Calu3 (cell line): ENCODE measurements around the gene TMX3. TPM values are rescaled to one million over a fixed set of nuclear protein-coding genes. Genes with fewer than 3 reads are reported as not detected.

ENCODE experiments used
- BruUV-seq: library from RNA; stranded (reverse); fragments of 400-500 nt; replicated peaks from 2 replicates; lab custom pipeline; 2021; lab: Mats Ljungman, UMichigan
- CTCF ChIA-PET: fragments of 300-600 bp; sonication (Branson Sonifier 250); formaldehyde crosslinking; loops from one replicate; lab custom pipeline; 2022; ENCODE audit warnings: antibody characterized with exemption; lab: Charles Lee
- DNase-seq: peaks from one replicate; pipeline ENCODE4 v3.0.0; 2022
- H3K27ac Mint-ChIP-seq: one replicate; pipeline ENCODE4 v1.8.0; 2022; ENCODE audit warnings: mixed read lengths; ENCODE audit not compliant: unreplicated experiment
- H3K27me3 Mint-ChIP-seq: one replicate; pipeline ENCODE4 v1.8.0; 2022; ENCODE audit warnings: mixed read lengths; ENCODE audit not compliant: unreplicated experiment
- H3K36me3 Mint-ChIP-seq: one replicate; pipeline ENCODE4 v1.8.0; 2022; ENCODE audit warnings: mild to moderate bottlenecking, moderate library complexity, mixed read lengths; ENCODE audit not compliant: insufficient read depth, unreplicated experiment
- H3K4me1 Mint-ChIP-seq: one replicate; pipeline ENCODE4 v1.8.0; 2022; ENCODE audit warnings: mild to moderate bottlenecking, low read depth, mixed read lengths; ENCODE audit not compliant: unreplicated experiment
- H3K4me3 Mint-ChIP-seq: one replicate; pipeline ENCODE4 v1.8.0; 2022; ENCODE audit warnings: mild to moderate bottlenecking, low read depth, moderate library complexity, mixed read lengths; ENCODE audit not compliant: unreplicated experiment
- H3K9me3 Mint-ChIP-seq: one replicate; pipeline ENCODE4 v1.8.0; 2022; ENCODE audit warnings: low read depth, mixed read lengths; ENCODE audit not compliant: unreplicated experiment
- intact Hi-C: fragments of 100-400 bp; cut with micrococcal nuclease; formaldehyde crosslinking; loops from one replicate; pipeline ENCODE4 v1.10.0; 2022; ENCODE audit not compliant: unreplicated experiment
- total RNA-seq: library from RNA; stranded (reverse); gene quantifications from 2 replicates; pipeline ENCODE4 v1.2.3, GENCODE V29; 2022
- TF ChIP-seq, protein P1 (sequence below): fragments of 200-600 bp; IDR thresholded peaks from one replicate; pipeline ENCODE4 v1.8.0; 2022; ENCODE audit warnings: antibody characterized with exemption; ENCODE audit not compliant: unreplicated experiment

TMX3 gene
- total RNA-seq, 1 experiment from 2014 or later: 63.1 TPM

DNA sequence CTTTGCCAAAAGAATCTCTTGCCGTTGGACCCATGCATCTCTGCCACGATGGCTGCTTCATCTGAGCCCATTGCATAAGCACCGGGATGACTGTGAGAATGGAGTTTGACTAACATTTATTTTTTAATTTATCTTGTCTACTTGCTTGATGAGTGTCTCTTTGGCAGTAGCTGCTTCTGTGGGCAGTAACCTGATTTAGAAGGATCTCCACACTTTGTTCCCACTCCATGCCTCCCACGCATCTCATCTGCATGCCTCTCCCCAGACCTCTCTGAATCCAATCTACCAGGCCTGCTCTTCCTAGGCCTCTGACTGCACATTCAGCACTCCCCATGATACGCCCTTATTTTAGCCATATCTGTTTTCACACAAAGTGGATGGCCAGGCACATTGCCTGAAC is 23.7 kb upstream of the TMX3 start:
- Mint-ChIP-seq H3K27me3 (no peaks in the 10 kb centered on the region), H3K36me3 (no peaks in the 10 kb centered on the region), H3K9me3 (no peaks in the 10 kb centered on the region), H3K4me1 (peaks cover 9% of the 10 kb centered on the region), H3K4me3 (no peak overlapping the region), H3K27ac (no peak overlapping the region)
- TF ChIP-seq, protein P1, sequence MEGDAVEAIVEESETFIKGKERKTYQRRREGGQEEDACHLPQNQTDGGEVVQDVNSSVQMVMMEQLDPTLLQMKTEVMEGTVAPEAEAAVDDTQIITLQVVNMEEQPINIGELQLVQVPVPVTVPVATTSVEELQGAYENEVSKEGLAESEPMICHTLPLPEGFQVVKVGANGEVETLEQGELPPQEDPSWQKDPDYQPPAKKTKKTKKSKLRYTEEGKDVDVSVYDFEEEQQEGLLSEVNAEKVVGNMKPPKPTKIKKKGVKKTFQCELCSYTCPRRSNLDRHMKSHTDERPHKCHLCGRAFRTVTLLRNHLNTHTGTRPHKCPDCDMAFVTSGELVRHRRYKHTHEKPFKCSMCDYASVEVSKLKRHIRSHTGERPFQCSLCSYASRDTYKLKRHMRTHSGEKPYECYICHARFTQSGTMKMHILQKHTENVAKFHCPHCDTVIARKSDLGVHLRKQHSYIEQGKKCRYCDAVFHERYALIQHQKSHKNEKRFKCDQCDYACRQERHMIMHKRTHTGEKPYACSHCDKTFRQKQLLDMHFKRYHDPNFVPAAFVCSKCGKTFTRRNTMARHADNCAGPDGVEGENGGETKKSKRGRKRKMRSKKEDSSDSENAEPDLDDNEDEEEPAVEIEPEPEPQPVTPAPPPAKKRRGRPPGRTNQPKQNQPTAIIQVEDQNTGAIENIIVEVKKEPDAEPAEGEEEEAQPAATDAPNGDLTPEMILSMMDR: no peak
- DNase-seq: no peak
- intact Hi-C loops: no loop called here
- BruUV-seq: no TSS peak
- CTCF ChIA-PET: no interaction called here

DNA sequence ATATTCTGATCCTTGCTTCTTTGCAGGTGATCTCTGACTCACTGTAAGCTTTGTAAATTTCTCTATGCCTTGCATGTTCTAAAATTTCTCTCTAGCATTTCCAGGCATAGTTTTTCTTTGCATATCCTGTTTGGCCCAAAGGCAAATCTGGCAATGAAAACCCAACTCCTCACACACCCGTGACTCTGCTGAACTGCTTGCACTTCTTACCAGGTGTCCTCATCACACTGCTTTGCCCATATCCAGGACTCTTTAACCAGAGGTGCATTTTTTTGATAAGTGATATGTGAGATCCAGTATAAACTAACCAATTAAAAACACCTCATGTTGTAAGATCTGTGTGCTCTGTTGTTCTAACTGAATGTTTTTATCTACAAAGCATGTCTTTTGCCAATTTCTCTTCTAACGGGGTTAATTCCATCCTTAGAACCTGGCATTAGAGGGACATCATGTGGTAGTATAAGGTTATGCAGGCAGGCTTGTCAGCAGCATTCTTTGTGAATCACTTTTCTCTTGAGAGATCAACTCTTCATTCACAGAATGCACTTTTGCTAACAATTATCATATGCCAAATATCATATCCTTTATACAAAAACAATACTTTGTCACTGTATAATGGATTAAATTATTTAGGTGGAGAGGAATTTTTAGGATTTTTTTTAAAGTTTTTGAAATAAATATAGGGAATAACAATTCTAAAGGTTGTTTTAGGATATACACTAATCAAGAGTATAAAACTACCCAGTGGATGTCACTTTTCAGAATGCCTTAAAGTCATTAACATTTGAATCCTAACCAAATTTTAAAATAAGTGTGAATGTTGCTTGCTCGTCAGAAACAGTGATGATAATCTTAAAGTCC is 20.8 kb upstream of the TMX3 start:
- CTCF ChIA-PET: no interaction called here
- intact Hi-C loops: loop anchor here (2.0 kb wide), 1 partner anchor 1519 kb away; no protein-coding TSS in a partner anchor
- TF ChIP-seq, protein P1: no peak
- Mint-ChIP-seq H3K4me3 (no peak overlapping the region), H3K27me3 (no peaks in the 10 kb centered on the region), H3K36me3 (no peaks in the 10 kb centered on the region), H3K4me1 (peaks cover 9% of the 10 kb centered on the region), H3K9me3 (no peaks in the 10 kb centered on the region), H3K27ac (no peak overlapping the region)
- no TSS peak for BruUV-seq
- DNase-seq: no peak

DNA sequence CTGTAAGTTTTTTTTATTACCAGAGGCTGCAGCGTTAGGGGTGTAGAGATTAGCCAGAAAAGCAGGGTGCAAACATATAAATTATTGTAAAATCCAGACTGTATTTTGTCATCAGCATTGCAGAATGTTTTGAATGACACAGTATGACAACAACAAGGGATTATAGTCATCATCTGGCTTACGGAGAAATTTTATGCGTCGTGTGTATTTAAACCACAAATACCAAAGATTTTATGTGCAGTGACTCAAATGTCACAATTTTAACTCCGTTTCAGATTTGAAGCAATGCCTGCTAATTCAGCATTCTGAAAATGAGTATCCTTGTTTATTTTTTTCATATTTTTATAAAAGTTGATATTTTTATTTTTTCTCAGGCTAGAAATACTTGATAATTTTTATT is 19.4 kb upstream of the TMX3 start:
- intact Hi-C loops: no loop called here
- Mint-ChIP-seq H3K27me3 (no peaks in the 10 kb centered on the region), H3K27ac (no peak overlapping the region)

DNA sequence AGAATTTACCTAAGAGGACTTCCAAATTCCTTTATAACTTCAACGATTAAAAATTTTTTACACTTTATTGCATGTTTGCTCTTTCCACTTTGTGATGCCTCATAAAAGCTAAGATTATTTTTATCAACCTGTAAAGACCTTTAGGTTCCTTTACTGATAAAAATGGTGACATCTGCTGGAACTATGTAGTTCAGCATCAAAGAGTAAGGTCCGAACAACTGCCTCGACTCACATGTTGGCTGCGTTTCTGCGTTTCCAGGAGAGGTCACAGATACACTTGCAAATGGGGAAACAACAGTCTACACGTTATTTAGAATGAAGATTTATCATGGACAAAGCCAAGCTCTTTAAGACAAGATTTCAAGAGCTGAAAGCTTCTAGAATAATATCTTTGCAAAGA is 18.8 kb upstream of the TMX3 start:
- Mint-ChIP-seq H3K36me3 (no peaks in the 10 kb centered on the region), H3K27me3 (no peaks in the 10 kb centered on the region), H3K4me3 (no peak overlapping the region), H3K27ac (no peak overlapping the region), H3K4me1 (peaks cover 9% of the 10 kb centered on the region), H3K9me3 (no peaks in the 10 kb centered on the region)
- no peak for DNase-seq
- no TSS peak for BruUV-seq
- CTCF ChIA-PET: no interaction called here
- intact Hi-C loops: no loop called here
- TF ChIP-seq, protein P1: no peak

More for the DNA sequence above, 19.4 kb upstream of the TMX3 start:
- Mint-ChIP-seq H3K4me1 (peaks cover 9% of the 10 kb centered on the region), H3K36me3 (no peaks in the 10 kb centered on the region), H3K9me3 (no peaks in the 10 kb centered on the region), H3K4me3 (no peak overlapping the region)
- DNase-seq: no peak
- CTCF ChIA-PET: no interaction called here
- no TSS peak for BruUV-seq
- TF ChIP-seq, protein P1: no peak
